HG02852 (cell line): ENCODE measurements around the gene INO80E.

ENCODE experiments used
- ATAC-seq: cut with Tn5 transposase; IDR thresholded peaks from one replicate; pipeline ENCODE4 v1.9.1; 2021; ENCODE audit warnings: mild to moderate bottlenecking, moderate library complexity; ENCODE audit not compliant: unreplicated experiment

INO80E gene

DNA sequence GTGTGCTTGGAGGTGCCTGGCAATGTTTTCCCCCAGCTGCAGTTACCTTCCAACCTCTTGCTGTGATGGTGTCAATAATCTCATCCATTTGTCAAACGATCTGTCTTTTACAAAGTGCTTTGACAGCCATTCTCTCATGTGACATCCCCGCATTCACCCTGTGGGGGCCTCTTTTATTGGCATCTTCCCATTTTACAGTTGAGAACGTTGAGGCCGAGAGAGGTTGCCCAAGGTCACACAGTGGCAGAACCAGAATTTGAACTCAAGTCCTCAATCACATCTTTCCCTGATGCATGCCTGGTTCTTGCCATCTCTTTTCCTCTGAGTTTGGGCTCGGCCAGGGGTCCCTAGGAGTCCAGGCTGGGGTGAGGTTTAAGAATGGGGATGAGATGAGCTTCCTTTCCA is 20.9 kb upstream of the INO80E start:
- no peak for ATAC-seq

DNA sequence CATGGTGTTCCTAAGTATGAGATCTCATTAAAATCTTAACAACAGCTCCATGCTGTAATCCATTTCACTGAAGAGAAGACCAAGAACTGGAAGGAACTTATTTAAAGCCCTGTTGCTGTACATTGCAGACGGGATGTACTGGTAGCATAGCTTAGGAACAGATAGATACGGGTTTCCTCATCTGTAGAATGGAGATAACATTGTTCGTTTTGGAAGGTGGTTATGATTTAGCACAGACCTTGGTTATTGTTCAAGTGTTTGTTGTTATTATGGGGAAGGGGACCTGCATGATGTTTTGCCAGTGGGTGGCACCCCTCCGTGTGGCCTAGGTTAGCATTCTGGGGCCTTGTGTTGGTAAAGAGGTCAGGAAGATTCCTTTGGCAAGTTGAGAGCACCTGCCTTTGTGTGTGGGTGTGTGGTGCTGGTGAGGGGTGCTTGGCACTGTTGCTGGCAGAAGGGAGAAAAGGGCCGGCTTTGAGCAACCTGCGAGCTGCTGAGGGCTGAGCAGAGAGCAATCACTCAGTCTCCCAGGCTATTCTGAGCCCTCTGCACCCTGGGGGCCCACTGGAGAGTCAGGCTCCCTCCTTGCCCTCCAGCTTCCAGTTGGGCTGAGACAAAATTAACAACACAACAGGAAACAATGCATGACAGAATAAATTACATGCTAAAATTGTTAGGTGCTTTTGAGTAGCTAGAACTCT is 20.1 kb upstream of the INO80E start:
- no peak for ATAC-seq

DNA sequence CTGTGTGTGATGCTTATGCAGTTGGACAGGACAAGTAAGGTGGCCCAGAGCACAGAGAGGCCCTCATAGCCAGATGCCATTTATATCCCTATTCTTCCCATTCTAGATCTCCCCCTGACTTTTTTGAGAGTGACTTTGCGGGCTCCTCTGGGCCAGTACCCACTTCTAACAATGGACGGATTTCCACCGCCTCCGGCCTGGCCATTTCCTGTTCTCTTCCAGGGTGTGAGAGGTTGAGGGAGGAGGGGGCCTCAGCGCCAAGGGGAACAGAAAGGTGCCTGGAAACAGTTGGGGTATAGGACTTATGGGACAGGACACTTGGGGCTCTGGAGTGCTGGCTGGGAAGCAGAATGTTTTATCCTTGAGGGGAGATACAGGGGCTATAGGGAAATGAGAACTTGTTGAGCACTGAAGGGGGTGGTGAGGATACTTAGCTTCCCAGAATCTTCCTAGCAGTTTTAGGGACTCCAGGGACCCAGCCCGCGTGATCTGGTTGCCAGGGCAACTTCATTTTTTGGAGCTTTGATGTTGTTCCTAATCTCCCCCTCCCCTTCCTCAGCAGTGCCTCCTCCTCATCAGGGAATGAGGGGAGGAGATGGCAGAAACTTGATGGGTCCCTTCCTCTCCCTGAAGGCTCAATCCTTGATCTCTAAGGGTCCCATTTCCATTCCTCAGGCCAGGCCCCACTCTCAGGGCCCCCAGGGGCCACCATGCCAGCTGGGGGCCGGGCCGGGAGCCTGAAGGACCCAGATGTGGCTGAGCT is 18.8 kb upstream of the INO80E start:
- no peak for ATAC-seq

DNA sequence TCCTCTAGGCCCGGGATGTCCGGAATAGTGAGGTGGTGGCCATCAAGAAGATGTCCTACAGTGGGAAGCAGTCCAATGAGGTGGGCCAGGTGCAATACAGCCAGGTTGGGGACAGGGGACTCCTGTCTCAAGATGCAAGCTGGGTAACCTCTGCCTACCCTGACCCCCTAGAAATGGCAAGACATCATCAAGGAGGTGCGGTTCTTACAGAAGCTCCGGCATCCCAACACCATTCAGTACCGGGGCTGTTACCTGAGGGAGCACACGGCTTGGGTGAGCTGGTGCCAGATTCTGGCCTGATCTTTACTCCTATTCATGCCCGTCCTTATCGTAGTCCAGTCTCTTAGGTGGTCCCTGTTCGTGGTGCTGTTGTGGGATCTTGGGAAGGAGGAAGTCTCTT is 18.0 kb upstream of the INO80E start:
- ATAC-seq = no peak

DNA sequence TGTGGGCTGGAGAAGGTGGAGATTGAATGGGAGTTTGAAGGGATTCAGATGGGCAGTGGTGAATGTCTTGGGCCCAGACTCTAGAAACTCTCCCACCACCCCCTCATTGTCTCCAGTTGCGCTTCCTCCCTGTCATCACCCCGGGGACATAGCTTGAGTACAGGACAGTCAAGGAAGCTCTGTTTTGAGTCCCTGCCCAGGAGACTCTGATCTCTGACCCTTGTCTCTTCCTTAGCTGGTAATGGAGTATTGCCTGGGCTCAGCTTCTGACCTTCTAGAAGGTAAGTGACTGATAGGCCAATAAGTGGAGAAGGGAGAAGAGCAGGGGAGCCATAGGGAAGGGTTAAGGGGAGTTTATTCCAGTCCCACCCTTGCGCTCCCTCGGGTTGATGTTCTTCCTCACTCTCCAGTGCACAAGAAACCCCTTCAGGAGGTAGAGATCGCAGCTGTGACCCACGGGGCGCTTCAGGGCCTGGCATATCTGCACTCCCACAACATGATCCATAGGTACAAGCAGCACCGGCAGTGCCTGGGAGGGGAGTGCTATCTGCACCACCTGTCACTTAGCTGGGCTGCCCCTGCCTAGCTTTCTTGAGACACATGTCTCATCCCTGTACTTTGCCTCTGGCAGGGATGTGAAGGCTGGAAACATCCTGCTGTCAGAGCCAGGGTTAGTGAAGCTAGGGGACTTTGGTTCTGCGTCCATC is 17.3 kb upstream of the INO80E start:
- ATAC-seq = no peak

DNA sequence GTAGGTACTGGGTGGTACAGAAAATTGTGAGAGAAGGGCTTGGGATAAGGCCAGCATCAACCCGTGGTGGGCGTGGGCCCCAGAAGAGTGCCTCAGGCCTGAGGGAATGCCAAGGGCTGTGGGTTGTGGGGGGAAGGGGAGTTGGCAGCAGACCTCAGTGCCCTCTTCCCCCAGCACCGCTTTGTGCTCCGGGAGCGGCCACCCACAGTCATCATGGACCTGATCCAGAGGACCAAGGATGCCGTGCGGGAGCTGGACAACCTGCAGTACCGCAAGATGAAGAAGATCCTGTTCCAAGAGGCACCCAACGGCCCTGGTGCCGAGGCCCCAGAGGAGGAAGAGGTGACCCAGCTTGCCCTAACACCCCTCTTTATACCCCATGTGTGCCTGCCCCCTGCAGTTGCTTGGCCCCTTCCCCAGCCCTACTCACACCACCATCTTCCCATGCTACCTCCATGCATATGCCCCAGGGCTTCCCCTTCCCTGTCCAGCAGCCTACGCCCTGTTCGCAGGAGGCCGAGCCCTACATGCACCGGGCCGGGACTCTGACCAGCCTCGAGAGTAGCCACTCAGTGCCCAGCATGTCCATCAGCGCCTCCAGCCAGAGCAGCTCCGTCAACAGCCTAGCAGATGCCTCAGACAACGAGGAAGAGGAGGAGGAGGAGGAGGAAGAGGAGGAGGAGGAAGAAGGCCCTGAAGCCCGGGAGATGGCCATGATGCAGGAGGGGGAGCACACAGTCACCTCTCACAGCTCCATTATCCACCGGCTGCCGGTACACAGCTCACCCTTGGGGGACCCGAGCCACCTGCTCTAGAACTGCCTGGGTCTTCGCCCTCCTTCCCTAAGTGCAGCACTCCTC is 13.3 kb upstream of the INO80E start:
- ATAC-seq = no peak

DNA sequence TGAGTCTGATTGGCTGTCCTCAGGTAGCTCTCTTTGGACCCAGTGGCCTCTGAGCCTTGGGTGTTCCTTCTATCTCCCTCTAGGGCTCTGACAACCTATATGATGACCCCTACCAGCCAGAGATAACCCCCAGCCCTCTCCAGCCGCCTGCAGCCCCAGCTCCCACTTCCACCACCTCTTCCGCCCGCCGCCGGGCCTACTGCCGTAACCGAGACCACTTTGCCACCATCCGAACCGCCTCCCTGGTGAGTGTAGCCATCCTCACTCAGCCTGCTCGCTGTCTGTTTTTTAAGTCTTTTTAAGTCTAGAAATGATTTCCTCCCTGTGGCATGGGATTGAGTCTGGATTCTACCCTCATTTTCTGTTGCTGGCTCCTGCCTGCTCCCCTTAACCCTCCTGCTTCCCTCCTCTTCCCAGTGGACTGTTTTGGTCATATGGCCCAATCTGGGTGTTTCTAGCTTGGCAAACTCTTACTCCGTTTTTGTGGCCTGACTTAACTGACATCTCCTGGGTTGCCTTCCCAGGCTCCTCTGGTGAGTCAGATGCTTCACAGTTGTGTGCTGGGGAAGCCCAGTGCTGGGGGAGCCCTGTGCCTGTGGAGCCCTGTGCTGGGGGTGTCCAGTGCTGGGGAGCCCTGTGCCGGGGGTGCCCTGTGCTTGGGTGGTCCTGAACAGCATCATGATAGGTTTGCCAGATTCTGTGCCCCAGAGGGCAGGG is 12.5 kb upstream of the INO80E start:
- no peak for ATAC-seq

DNA sequence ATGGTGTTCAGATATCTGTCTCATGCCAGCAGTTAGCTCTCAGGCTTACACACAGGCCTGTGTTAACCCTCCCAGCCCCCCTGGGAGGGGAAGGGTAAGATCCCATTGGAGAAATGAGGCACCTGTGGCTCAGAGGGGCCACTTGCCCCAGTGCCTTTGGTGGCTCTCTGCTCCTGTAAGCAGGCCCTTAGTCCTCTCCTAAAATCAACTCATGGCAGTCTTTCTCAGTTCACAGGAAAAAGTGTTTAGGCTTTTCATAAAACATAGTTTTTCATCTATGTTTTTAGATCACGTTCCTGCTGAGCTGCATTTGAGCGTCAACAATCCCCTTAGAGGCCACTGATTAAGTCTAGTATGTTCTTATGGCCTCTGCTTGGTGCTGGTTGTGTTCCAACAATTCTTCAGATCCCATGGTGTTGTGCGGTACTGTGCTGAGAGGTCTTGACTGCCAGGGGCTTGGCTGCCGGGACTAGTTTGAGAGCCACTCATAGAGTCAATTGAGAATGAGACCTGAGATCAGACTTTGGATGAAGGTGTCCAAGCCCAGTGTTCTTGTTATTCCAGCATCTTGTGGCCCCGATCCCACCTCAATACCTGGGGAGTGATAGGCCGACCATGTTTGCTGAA is 11.8 kb upstream of the INO80E start:
- ATAC-seq = no peak

DNA sequence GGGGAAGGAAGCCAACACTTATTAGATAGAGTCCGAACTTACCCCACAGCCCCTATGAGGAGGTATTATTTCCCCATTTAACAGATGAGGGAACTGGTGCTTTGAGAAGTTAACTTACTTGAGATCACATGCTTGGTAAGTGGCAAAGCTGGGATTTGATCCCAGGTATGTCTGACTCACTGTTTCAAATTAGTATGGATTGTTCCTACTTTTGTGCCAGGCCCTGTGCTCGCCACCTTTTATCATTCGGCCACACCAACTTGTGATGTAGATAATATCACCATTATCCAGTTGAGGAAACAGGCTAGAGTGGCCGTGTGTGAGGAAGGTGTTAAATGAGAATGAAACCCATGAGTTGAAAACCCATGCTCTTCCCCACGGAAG is 11.3 kb upstream of the INO80E start:
- no peak for ATAC-seq

DNA sequence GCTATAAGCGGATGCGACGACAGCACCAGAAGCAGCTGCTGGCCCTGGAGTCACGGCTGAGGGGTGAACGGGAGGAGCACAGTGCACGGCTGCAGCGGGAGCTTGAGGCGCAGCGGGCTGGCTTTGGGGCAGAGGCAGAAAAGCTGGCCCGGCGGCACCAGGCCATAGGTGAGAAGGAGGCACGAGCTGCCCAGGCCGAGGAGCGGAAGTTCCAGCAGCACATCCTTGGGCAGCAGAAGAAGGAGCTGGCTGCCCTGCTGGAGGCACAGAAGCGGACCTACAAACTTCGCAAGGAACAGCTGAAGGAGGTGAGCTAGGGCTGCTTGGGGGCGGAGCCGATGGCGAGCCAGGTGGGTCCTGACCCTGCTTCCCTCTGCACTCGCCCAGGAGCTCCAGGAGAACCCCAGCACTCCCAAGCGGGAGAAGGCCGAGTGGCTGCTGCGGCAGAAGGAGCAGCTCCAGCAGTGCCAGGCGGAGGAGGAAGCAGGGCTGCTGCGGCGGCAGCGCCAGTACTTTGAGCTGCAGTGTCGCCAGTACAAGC is 10.7 kb upstream of the INO80E start:
- ATAC-seq = no peak

DNA sequence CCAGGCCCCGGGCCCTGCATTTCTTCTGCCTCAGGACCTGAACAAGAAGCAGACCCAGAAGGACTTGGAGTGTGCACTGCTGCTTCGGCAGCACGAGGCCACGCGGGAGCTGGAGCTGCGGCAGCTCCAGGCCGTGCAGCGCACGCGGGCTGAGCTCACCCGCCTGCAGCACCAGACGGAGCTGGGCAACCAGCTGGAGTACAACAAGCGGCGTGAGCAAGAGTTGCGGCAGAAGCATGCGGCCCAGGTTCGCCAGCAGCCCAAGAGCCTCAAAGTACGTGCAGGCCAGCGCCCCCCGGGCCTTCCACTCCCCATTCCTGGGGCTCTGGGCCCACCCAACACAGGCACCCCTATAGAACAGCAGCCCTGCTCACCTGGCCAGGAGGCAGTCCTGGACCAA is 9.8 kb upstream of the INO80E start:
- no peak for ATAC-seq

DNA sequence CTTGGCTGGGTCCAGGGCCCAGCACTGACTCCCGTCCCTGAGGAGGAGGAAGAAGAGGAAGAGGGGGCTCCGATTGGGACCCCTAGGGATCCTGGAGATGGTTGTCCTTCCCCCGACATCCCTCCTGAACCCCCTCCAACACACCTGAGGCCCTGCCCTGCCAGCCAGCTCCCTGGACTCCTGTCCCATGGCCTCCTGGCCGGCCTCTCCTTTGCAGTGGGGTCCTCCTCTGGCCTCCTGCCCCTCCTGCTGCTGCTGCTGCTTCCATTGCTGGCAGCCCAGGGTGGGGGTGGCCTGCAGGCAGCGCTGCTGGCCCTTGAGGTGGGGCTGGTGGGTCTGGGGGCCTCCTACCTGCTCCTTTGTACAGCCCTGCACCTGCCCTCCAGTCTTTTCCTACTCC is 9.1 kb upstream of the INO80E start:
- ATAC-seq = no peak

DNA sequence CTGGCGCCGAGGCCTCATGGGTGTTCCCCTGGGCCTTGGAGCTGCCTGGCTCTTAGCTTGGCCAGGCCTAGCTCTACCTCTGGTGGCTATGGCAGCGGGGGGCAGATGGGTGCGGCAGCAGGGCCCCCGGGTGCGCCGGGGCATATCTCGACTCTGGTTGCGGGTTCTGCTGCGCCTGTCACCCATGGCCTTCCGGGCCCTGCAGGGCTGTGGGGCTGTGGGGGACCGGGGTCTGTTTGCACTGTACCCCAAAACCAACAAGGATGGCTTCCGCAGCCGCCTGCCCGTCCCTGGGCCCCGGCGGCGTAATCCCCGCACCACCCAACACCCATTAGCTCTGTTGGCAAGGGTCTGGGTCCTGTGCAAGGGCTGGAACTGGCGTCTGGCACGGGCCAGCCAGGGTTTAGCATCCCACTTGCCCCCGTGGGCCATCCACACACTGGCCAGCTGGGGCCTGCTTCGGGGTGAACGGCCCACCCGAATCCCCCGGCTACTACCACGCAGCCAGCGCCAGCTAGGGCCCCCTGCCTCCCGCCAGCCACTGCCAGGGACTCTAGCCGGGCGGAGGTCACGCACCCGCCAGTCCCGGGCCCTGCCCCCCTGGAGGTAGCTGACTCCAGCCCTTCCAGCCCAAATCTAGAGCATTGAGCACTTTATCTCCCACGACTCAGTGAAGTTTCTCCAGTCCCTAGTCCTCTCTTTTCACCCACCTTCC is 8.5 kb upstream of the INO80E start:
- no peak for ATAC-seq

DNA sequence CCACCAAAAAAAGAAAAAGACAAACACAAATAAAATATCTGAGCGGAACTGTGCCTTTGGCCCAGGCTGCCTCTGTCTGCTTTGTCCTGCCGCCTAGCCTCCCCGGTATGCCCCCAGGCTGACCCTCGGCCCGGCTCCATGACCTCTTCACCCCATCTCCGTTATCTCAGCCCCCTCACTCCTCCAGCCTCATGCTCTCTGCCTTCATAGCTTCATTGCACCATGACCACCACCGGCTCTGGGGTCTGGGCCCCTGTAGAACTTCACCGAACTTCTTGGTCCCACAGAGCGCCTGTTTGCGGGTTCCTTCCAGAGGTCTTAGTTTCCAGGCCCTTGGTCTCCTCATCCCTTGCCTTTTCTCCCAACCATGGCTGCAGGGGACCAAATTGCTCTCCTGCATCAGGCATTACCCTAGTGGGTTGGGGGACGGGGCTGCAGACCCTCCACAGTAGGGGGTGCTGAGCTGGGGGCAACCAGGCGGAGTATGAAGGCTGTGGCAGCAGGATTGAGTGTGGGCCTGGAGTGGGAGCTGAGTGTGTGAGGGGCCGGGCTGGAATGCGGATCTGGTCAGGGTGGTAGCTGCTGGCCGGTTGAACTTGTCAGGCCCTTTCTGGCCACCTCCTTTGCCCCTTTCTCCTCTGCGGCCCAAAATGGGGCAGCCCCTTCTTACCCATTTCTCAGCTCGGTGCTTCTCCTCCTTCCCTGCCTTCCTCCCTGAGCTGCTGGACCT is 7.5 kb upstream of the INO80E start:
- ATAC-seq = no peak

DNA sequence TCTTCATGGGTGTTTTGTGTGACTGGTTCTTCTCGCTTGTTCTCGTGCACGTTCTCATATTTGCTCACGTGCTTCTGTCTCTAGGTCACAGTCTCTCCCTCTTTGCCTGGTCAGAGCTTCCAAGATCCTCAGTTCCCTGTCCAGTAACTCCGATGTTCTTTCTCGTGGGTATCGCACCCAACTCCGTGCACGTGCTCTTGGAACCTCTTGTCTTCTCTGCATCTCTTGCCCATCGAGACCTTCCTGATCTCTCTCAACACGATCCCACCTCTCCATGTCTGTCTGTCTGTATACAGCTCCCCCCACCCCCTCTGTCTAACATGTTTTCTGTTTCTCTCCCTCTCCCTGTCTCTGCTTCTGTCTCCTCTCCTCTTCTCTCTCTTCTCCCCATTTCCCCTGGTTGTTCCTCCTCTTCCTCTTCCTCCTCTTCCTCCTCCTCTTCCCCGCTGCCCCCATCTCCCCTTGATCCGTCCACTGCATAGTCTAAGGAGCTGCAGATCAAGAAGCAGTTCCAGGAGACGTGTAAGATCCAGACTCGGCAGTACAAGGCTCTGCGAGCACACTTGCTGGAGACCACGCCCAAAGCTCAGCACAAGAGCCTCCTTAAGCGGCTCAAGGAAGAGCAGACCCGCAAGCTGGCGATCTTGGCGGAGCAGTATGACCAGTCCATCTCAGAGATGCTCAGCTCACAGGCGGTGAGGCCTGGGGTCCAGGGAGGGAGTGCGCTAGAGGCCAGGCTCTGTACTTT is 6.8 kb upstream of the INO80E start:
- no peak for ATAC-seq

DNA sequence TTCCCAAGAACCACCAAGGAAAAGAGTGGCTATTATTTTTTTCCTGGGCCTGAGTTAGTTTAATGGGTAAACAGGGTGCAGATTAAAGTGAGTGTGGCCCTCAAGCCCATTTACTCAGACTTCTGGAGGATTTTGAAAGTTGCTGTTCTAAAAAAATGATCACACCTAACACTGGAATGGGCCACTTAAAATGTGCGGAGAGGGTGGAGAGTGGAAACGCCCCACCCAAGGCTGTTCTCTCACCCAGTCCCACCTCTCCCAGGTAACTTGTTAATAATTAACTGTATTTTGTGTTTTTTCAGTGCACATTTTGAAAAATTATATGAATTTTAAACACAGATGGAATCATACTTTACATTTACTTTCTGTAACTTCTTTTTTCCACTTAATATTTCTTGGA is 6.0 kb upstream of the INO80E start:
- ATAC-seq = no peak

DNA sequence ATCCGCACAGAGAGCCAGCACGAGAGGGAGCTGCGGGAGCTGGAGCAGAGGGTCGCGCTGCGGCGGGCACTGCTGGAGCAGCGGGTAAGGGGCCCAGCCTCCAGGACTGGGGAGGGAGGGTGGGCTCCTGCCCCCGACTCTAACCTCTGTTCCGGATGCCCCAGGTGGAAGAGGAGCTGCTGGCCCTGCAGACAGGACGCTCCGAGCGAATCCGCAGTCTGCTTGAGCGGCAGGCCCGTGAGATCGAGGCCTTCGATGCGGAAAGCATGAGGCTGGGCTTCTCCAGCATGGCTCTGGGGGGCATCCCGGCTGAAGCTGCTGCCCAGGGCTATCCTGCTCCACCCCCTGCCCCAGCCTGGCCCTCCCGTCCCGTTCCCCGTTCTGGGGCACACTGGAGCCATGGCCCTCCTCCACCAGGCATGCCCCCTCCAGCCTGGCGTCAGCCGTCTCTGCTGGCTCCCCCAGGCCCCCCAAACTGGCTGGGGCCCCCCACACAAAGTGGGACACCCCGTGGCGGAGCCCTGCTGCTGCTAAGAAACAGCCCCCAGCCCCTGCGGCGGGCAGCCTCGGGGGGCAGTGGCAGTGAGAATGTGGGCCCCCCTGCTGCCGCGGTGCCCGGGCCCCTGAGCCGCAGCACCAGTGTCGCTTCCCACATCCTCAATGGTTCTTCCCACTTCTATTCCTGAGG is 5.0 kb upstream of the INO80E start:
- ATAC-seq = no peak
